NCI-H1417 treated with DMSO at 0.1 percent for 48 hours (cell line): ENCODE measurements around the gene PTPRT.

ENCODE experiments used
- DNase-seq: peaks from one replicate; lab custom pipeline; 2025; lab: John Stamatoyannopoulos, UW

PTPRT gene

DNA sequence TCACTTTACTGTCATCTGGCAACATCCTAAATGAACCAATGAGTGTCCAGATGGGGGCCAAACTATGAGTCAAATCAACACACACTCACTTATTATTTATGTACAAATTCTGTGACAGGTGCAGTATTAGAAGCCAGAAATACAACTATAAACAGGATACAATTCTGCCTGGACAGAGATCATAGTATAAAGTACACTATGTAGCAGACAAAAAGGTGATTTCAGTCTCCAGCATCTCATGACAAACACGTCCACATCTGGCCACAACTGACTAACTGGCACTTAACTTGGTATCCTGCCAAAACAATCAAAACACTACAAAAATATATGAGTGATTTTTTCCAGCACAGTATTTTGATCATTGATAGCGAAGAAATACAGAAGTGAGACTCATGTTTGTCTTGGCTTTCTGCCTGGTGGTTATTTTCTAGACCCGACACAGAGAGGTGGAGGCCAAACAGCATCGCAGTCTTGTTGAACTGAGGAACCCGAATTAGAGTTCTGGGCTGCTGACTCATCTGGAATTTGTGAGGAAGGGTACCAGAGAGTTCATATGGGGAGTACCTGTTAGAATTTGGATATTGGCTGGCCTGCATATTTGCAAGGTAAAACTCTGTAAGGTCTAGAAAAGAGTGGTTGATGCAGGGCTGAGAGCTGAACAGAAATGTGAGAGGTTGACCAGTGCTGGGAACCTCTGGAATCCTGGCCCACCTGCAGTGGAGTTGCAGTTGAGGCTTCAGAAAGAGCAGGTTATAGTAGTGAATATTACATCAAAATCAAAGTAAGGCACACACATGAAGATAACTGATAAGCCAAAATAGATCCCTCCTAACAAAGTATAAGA is 475.2 kb downstream of the PTPRT start:
- no peak for DNase-seq

GRCh38 chr20:42708266-42708665 is 481.4 kb downstream of the PTPRT start:
- no peak for DNase-seq

GRCh38 chr20:42706759-42707158 is 482.9 kb downstream of the PTPRT start:
- DNase-seq = no peak

- DNase-seq = no peak
Observed at GRCh38 chr20:42705550-42705949, 484.2 kb downstream of the PTPRT start.

DNA sequence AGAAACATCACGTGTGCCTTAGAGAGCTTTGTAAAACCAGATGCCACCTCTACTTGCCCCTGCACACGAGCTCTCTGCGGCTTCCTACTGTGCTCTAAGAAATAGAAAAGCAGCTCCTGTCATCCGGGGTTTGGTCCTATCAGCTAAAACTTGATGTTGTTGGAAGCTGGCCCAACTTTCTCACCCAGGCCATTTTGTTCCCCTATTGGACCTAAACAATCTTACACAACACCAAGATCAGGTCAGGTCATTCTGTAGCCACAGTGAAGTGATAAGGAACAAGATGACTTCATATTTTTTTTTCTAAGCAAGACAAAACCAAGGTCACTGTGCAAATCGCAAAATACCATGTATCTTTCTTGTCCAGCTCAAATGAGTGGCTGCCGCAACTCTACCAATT is 486.0 kb downstream of the PTPRT start:
- no peak for DNase-seq

DNA sequence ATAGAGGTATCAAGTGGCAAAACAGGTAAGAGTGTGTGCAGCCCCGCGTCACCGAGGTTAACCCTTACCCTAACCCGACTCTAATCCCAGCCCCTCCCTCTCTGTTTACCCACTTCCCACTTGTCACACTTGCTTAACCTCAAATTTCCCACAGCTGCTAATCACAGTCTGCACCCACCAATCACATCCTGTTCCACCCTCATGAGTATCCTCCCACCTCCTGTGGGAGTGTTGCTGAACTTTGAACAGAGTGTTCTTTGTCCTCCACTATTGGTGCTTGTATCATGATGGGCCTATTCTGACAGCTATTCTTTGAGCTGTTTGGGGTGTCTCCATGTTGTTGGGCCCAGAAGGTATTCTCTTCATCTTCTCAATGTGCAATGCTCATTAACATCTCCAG is 487.8 kb downstream of the PTPRT start:
- DNase-seq = no peak

GRCh38 chr20:42700372-42700771 is 489.3 kb downstream of the PTPRT start:
- no peak for DNase-seq

DNA sequence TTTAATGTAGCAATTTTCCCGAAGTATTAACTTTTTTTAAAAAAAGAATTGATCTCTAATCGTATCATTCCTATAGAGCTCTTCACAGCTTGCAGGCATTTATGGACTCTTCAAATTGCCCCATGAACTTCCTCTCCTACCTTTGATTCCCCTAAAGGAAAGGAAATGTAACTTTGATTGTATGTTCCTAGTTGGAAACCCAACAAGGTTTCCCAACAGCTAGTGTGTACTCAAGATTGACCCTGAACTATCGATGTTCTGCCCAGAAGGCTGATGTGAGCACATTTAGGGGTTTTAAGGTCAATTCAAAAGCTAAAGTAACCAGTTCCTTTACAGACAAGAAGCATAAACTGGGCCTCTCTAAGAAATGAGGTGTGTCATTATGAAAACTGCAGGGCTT is 491.7 kb downstream of the PTPRT start:
- no peak for DNase-seq

GRCh38 chr20:42690842-42691437 is 498.8 kb downstream of the PTPRT start:
- DNase-seq = no peak

DNA sequence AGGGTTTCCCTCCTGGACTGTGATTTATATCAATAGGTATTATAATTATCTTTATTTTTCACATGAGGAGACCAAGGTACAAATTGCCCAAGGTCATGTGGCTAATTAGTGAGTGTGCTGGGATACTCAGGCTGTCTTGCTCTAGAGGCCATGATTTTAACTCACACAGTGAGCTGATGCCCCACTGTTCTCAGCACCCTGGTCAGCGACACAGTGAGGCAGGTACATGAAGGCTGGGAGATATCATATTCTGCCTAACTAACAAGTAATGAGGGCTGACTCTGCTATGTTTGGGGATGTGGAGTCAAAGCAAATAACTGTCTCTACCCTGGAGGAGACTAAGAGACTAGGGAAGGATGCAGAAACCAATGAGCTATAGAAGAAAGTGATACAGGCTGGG is 501.1 kb downstream of the PTPRT start:
- no peak for DNase-seq

GRCh38 chr20:42686057-42686456 is 503.6 kb downstream of the PTPRT start:
- no peak for DNase-seq

DNA sequence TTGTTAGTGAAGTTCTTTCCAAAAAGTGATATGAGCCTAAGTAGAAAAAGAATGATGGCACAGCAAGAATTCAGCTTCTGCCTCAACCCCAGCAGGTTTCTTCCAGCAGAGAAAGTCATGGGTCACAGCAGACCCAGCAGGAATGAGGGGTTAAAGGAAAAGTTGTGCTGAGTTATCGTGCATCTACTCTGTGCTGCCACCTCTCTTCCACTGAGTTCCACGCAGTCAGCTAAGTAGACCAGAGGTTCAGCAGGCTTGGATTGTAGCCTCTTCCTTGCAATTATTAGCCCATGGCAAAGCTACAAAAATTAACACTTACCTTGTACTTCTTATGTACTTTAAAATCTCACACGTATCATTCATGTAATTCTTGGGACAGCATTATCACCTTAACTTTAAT is 510.8 kb downstream of the PTPRT start:
- no peak for DNase-seq

DNA sequence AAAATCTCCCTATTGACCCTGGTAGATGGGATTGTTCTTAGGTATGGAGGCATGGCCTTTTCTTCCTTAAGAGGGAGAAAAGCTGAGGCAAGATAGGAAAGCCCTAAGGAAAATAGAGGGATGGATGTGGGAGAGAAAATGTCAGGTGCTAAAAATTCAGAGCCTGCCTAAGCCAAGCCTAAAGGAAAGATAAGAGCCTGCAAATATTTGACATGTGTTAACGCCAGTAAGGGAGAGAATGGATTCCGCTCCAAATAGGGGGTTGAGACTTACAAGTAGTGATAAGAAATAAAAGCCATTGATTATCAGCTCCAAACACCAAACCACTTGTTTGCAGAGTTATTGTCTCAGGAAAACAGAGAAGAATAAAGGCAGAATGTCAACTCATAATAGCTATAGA is 533.6 kb downstream of the PTPRT start:
- DNase-seq = no peak

DNA sequence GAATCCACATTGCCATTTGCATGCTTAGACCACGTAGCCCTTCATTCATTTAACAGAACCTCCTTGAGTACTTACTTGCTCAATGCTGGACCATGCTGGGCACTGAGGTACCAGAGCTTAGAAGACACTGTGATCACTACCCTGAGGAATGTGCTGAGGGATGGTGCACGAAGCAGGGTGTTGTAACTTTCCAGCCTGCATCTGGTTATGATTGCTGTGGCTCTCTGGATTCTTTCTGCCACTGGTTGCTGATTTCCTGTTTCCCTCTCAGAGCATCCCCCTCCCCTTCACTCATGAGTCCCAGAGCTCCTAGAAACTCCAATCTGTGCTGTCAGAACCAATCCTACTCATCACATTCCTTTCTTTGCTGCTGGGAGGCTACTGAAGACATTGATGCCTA is 537.4 kb downstream of the PTPRT start:
- DNase-seq = no peak

GRCh38 chr20:42650191-42650746 is 539.4 kb downstream of the PTPRT start:
- no peak for DNase-seq

DNA sequence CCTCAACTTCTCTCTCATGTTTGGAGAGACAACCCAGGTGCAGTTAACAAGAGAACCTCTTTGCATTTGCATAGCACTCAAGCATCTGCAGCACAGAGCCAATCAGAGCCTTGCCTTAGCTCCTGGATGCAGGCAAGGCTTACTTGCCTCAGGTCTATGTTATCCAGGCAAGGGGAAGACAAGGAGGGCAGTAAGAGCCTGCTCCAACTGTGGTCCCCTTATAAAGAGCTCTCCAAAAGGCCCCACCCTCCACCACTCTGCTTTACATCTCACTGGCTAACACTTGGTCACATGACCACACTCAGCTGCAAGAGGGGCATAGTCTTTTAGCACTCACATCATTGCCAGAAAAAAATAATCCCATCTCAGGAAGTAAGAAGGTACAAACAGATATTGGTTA is 540.0 kb downstream of the PTPRT start:
- no peak for DNase-seq

GRCh38 chr20:42646250-42646649 is 543.5 kb downstream of the PTPRT start:
- DNase-seq = no peak

- DNase-seq = no peak
Observed at GRCh38 chr20:42641886-42642285, 547.8 kb downstream of the PTPRT start.

DNA sequence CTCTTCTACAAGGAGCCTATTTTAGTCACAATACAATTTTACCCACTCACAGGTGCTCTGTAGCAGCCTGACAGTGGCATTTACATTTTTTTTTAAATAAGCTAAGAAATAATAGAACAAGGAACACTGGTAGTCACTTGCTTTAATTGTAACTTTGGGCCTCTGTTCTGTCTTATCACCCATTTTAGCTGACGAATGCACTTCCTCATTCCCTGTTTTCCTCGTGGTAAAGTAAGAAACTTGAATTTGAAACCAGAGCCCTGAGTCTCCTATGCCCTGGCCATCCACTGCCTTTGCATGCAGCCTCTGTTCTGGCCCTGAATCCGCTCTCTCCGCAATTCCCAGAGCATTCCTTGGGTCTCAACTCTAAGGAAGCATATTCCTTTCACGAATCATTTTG is 550.6 kb downstream of the PTPRT start:
- no peak for DNase-seq

GRCh38 chr20:42635699-42636411 is 553.9 kb downstream of the PTPRT start:
- no peak for DNase-seq

GRCh38 chr20:42634156-42634555 is 555.5 kb downstream of the PTPRT start:
- no peak for DNase-seq

GRCh38 chr20:42628683-42629082 is 561.0 kb downstream of the PTPRT start:
- DNase-seq = no peak

DNA sequence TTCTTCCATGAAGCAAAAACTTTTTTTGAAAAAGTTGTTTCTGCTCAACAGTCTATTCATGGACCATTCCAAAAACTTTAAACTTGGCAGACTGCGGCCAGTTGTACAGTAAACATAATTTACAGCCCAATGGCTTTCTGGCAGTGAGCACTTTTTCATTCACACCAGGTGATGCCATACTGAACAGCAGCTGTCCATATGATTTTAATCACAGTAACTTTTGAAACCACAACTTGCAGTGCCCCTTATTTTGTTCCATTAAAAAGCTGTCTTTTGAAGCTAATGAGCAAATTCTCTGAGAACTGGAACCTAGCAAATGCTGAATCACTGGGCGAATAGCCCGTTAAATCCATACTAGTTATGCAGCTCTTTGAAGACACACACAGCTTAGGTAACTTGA is 576.6 kb downstream of the PTPRT start:
- DNase-seq = no peak
